ENCODE results near the gene CHST3. TPM values are rescaled to one million over a fixed set of nuclear protein-coding genes. Genes with fewer than 3 reads are reported as not detected.

The CHST3 gene
- total RNA-seq, 1 donor from 2014 or later = 41.4 TPM

GRCh38 chr10:72002354-72003295 is 38.4 kb downstream of the CHST3 start:
- Histone ChIP-seq H3K27ac (peak overlapping the region; percentile 75 to 77), H3K36me3 (peaks cover 19 to 20% of the 10 kb centered on the region in 2 donors), H3K27me3 (no peaks in the 10 kb centered on the region), H3K9me3 (no peaks in the 10 kb centered on the region), H3K4me3 (no peak overlapping the region), H3K4me1 (peaks cover 19 to 38% of the 10 kb centered on the region in 2 donors)
- DNase-seq (ENCODE audit: low spot score in 2 of 2) = no peak
- intact Hi-C loops (cut with DNase I) = no loop called here
- TF ChIP-seq, protein P1, sequence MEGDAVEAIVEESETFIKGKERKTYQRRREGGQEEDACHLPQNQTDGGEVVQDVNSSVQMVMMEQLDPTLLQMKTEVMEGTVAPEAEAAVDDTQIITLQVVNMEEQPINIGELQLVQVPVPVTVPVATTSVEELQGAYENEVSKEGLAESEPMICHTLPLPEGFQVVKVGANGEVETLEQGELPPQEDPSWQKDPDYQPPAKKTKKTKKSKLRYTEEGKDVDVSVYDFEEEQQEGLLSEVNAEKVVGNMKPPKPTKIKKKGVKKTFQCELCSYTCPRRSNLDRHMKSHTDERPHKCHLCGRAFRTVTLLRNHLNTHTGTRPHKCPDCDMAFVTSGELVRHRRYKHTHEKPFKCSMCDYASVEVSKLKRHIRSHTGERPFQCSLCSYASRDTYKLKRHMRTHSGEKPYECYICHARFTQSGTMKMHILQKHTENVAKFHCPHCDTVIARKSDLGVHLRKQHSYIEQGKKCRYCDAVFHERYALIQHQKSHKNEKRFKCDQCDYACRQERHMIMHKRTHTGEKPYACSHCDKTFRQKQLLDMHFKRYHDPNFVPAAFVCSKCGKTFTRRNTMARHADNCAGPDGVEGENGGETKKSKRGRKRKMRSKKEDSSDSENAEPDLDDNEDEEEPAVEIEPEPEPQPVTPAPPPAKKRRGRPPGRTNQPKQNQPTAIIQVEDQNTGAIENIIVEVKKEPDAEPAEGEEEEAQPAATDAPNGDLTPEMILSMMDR (IDR thresholded peaks at IDR 0.05) = no peak

GRCh38 chr10:72006026-72006425 is 41.8 kb downstream of the CHST3 start:
- Histone ChIP-seq H3K4me3 (no peak overlapping the region), H3K27me3 (no peaks in the 10 kb centered on the region), H3K4me1 (peaks cover 21 to 31% of the 10 kb centered on the region in 2 donors), H3K9me3 (no peaks in the 10 kb centered on the region), H3K36me3 (peaks cover 29 to 33% of the 10 kb centered on the region in 2 donors), H3K27ac (peak overlapping the region in 1 of 2 donors; percentile 29)
- DNase-seq (ENCODE audit: low spot score in 2 of 2) = no peak
- TF ChIP-seq, protein P1 (IDR thresholded peaks at IDR 0.05) = no peak
- intact Hi-C loops (cut with DNase I) = no loop called here

- no peaks in the 10 kb centered on the region for H3K9me3 ChIP-seq
- H3K4me1 ChIP-seq = peaks cover 21 to 27% of the 10 kb centered on the region in 2 donors
- intact Hi-C loops (cut with DNase I) = no loop called here
- TF ChIP-seq, protein P1 (IDR thresholded peaks at IDR 0.05) = no peak
- H3K27me3 ChIP-seq = no peaks in the 10 kb centered on the region
- peak overlapping the region; percentile 93 to 94 for H3K27ac ChIP-seq
- no peak for DNase-seq (ENCODE audit: low spot score in 2 of 2)
- peaks cover 29 to 38% of the 10 kb centered on the region in 2 donors for H3K36me3 ChIP-seq
- H3K4me3 ChIP-seq = no peak overlapping the region
Measured at GRCh38 chr10:72007246-72007892, 43.2 kb downstream of the CHST3 start.

DNA sequence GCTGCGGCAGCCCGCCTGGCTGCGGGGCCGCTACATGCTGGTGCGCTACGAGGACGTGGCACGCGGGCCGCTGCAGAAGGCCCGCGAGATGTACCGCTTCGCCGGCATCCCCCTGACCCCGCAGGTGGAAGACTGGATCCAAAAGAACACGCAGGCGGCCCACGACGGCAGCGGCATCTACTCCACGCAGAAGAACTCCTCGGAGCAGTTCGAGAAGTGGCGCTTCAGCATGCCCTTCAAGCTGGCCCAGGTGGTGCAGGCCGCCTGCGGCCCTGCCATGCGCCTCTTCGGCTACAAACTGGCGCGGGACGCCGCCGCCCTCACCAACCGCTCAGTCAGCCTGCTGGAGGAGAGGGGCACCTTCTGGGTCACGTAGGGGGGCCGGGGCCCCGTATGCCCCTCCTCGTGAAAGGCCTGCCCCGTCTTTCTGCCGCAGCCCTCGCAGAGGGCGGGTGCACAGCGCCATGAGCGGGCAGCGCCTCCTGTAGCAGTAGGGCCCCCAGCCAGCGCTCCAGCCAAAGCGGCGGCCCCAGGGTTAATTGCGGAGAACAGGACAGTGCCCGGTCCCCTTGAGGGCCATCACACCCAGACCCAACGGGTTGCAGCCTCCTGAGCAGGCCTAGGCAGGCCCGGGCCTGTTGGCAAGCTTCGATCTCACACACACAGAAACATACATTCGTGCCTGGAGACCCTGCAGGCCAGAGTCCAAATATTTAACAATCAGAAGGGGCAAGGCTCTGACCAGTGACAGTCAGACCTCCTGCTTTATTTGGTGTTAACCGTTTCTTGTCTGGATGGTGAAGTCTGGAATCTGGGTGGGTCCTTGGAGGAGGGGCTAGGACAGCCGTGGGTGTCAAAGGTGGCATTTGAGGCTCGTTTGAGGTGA is 44.1 kb downstream of the CHST3 start:
- intact Hi-C loops (cut with DNase I) = no loop called here
- TF ChIP-seq, protein P1 (IDR thresholded peaks at IDR 0.05) = no peak
- Histone ChIP-seq H3K36me3 (peaks cover 29 to 38% of the 10 kb centered on the region in 2 donors), H3K4me1 (peaks cover 21 to 27% of the 10 kb centered on the region in 2 donors), H3K9me3 (no peaks in the 10 kb centered on the region), H3K4me3 (no peak overlapping the region), H3K27me3 (no peaks in the 10 kb centered on the region), H3K27ac (peak overlapping the region; percentile 93 to 94)
- DNase-seq (ENCODE audit: low spot score in 2 of 2) = no peak

GRCh38 chr10:72009051-72009424 is 44.8 kb downstream of the CHST3 start:
- Histone ChIP-seq H3K4me1 (peaks cover 21 to 27% of the 10 kb centered on the region in 2 donors), H3K4me3 (no peak overlapping the region), H3K36me3 (peaks cover 29 to 38% of the 10 kb centered on the region in 2 donors), H3K27me3 (no peaks in the 10 kb centered on the region), H3K9me3 (no peaks in the 10 kb centered on the region), H3K27ac (peak overlapping the region; percentile 93 to 94)
- TF ChIP-seq, protein P1 (IDR thresholded peaks at IDR 0.05) = no peak
- intact Hi-C loops (cut with DNase I) = loop anchor here (1.0 kb wide), 3 partner anchors 10 to 44 kb away; no protein-coding TSS in a partner anchor
- no peak for DNase-seq (ENCODE audit: low spot score in 2 of 2)

Measured in ascending aorta (tissue), 2 donors.